Measurements from ENCODE around the gene PAPLN. TPM values are rescaled to one million over a fixed set of nuclear protein-coding genes. Genes with fewer than 3 reads are reported as not detected.

PAPLN gene
- total RNA-seq, 2 donors from 2014 or later: 18.4 to 20.1 TPM

- peaks cover 49% of the 10 kb centered on the region for H3K4me1 Mint-ChIP-seq
- H3K27me3 Mint-ChIP-seq (ENCODE audit: insufficient read depth): peaks cover 31% of the 10 kb centered on the region
These were observed 5.1 kb upstream of the PAPLN start for GRCh38 chr14:73231981-73232851.

GRCh38 chr14:73232984-73233383, 4.3 kb upstream of the PAPLN start:
- Mint-ChIP-seq H3K4me1 (peaks cover 49% of the 10 kb centered on the region), H3K27ac (no peak overlapping the region), H3K9me3 (no peaks in the 10 kb centered on the region), H3K36me3 (ENCODE audit: low read depth) (peaks cover 3% of the 10 kb centered on the region), H3K4me3 (no peak overlapping the region), H3K27me3 (ENCODE audit: insufficient read depth) (peaks cover 32% of the 10 kb centered on the region)
- WGBS, 2 experiments (ENCODE audit: insufficient coverage in 1 of 2, insufficient read length in 1 of 2): 88 to 96% methylated on average over 8 of the region's 8 CpGs
- peaks cover 3% of the 10 kb centered on the region for H3K36me3 ChIP-seq (ENCODE audit: control insufficient read depth, insufficient read depth, low read length)
- H3K4me1 ChIP-seq (ENCODE audit: control insufficient read depth, insufficient read depth, low read length): peaks cover 34% of the 10 kb centered on the region
- no peaks in the 10 kb centered on the region for H3K9me3 ChIP-seq (ENCODE audit: control insufficient read depth, low read length)
- H3K27ac ChIP-seq (ENCODE audit: low read depth, low read length): no peak overlapping the region
- no peak overlapping the region for H3K4me3 ChIP-seq (ENCODE audit: low read length)
- H3K27me3 ChIP-seq (ENCODE audit: control insufficient read depth, insufficient read depth, low read length, poor library complexity, severe bottlenecking): peaks cover 19% of the 10 kb centered on the region
- TF ChIP-seq CTCF (conservative IDR thresholded peaks at IDR 0.05): peak; percentile 14
- no peak overlapping the region for H3K9ac ChIP-seq (ENCODE audit: extremely low read depth, low read length, poor library complexity, severe bottlenecking)
- DNase-seq: no peak

More at GRCh38 chr14:73231981-73232851, 5.1 kb upstream of the PAPLN start:
- no peak overlapping the region for H3K27ac Mint-ChIP-seq
- H3K27ac ChIP-seq (ENCODE audit: low read depth, low read length): no peak overlapping the region
- H3K4me3 Mint-ChIP-seq: no peak overlapping the region
- peak; percentile 89 for TF ChIP-seq CTCF (conservative IDR thresholded peaks at IDR 0.05)
- H3K27me3 ChIP-seq (ENCODE audit: control insufficient read depth, insufficient read depth, low read length, poor library complexity, severe bottlenecking): peaks cover 11% of the 10 kb centered on the region
- no peak overlapping the region for H3K4me3 ChIP-seq (ENCODE audit: low read length)
- H3K9me3 Mint-ChIP-seq: no peaks in the 10 kb centered on the region
- DNase-seq: peak; percentile 93
- peaks cover 3% of the 10 kb centered on the region for H3K36me3 ChIP-seq (ENCODE audit: control insufficient read depth, insufficient read depth, low read length)
- no peaks in the 10 kb centered on the region for H3K9me3 ChIP-seq (ENCODE audit: control insufficient read depth, low read length)
- peaks cover 3% of the 10 kb centered on the region for H3K36me3 Mint-ChIP-seq (ENCODE audit: low read depth)
- peaks cover 34% of the 10 kb centered on the region for H3K4me1 ChIP-seq (ENCODE audit: control insufficient read depth, insufficient read depth, low read length)
- no peak overlapping the region for H3K9ac ChIP-seq (ENCODE audit: extremely low read depth, low read length, poor library complexity, severe bottlenecking)
- WGBS, 2 experiments (ENCODE audit: insufficient coverage in 1 of 2, insufficient read length in 1 of 2): 81 to 84% methylated on average over 13 to 19 of the region's 19 CpGs

GRCh38 chr14:73233564-73233963, 3.7 kb upstream of the PAPLN start:
- no peak overlapping the region for H3K9ac ChIP-seq (ENCODE audit: extremely low read depth, low read length, poor library complexity, severe bottlenecking)
- H3K9me3 ChIP-seq (ENCODE audit: control insufficient read depth, low read length): no peaks in the 10 kb centered on the region
- H3K27me3 ChIP-seq (ENCODE audit: control insufficient read depth, insufficient read depth, low read length, poor library complexity, severe bottlenecking): peaks cover 25% of the 10 kb centered on the region
- no peak overlapping the region for H3K27ac Mint-ChIP-seq
- peaks cover 3% of the 10 kb centered on the region for H3K36me3 ChIP-seq (ENCODE audit: control insufficient read depth, insufficient read depth, low read length)
- no peaks in the 10 kb centered on the region for H3K9me3 Mint-ChIP-seq
- peaks cover 34% of the 10 kb centered on the region for H3K4me1 ChIP-seq (ENCODE audit: control insufficient read depth, insufficient read depth, low read length)
- no peak for TF ChIP-seq CTCF (conservative IDR thresholded peaks at IDR 0.05)
- H3K4me3 ChIP-seq (ENCODE audit: low read length): no peak overlapping the region
- peaks cover 37% of the 10 kb centered on the region for H3K27me3 Mint-ChIP-seq (ENCODE audit: insufficient read depth)
- 95% methylated on average over 10 of the region's 10 CpGs for WGBS, 2 experiments (ENCODE audit: insufficient coverage in 1 of 2, insufficient read length in 1 of 2)
- DNase-seq: no peak
- no peaks in the 10 kb centered on the region for H3K36me3 Mint-ChIP-seq (ENCODE audit: low read depth)
- H3K27ac ChIP-seq (ENCODE audit: low read depth, low read length): no peak overlapping the region
- no peak overlapping the region for H3K4me3 Mint-ChIP-seq
- peaks cover 47% of the 10 kb centered on the region for H3K4me1 Mint-ChIP-seq
